K562 (cell line): ENCODE data around the gene SCART1.

Experiments
- BRCA1 ChIP-seq, 2 experiments: fragments of 450-650 bp in 1 of 2; sonication (generic) in 1 of 2; formaldehyde crosslinking in 1 of 2; IDR thresholded peaks; 2 replicates each; pipeline versions ENCODE4 v1.5.0 to v1.6.1; 2017 to 2020; ENCODE audit warnings: mild to moderate bottlenecking in 1 of 2, missing genetic modification reagents in 1 of 2
- CHD2 ChIP-seq: IDR thresholded peaks from 2 replicates; pipeline ENCODE4 v1.6.1; 2011; ENCODE audit warnings: low read depth, low read length
- ELF1 ChIP-seq: fragments of 200-800 bp; sonication (Bioruptor generic); IDR thresholded peaks from 2 replicates; pipeline ENCODE4 v1.6.1; 2016; ENCODE audit warnings: missing genetic modification characterization, missing compliant biosample characterization
- FOXK1 ChIP-seq: sonication (generic); formaldehyde crosslinking; IDR thresholded peaks from 2 replicates; pipeline ENCODE4 v1.8.0; 2022; ENCODE audit warnings: missing genetic modification reagents, mild to moderate bottlenecking, borderline replicate concordance
- NONO ChIP-seq, 2 experiments: fragments of 200-400 bp in 1 of 2; fragments of 450-650 bp in 1 of 2; formaldehyde crosslinking in 1 of 2; IDR thresholded peaks; 2 replicates each; pipeline ENCODE4 v1.6.1; 2017; ENCODE audit warnings: low read depth in 2 of 2, mild to moderate bottlenecking in 2 of 2, moderate library complexity in 2 of 2, low read length in 1 of 2
- PHF8 ChIP-seq: fragments of 200-600 bp; sonication (generic); IDR thresholded peaks from 2 replicates; pipeline ENCODE4 v1.6.1; 2012; ENCODE audit warnings: mixed run types, mild to moderate bottlenecking, inconsistent platforms, low read length, moderate library complexity, borderline replicate concordance
- POLR2A ChIP-seq: fragments of 450-650 bp; conservative IDR thresholded peaks from 2 replicates; pipeline ENCODE4 v1.6.1; 2016
- PTBP1 ChIP-seq: fragments of 200-400 bp; formaldehyde crosslinking; IDR thresholded peaks from 2 replicates; pipeline ENCODE4 v1.6.1; 2017; ENCODE audit warnings: low read depth, low read length
- RCOR1 ChIP-seq, 2 experiments: IDR thresholded peaks; 2 replicates each; pipeline ENCODE4 v1.6.1; 2012; ENCODE audit warnings: low read depth in 2 of 2, low read length in 2 of 2, borderline replicate concordance in 1 of 2, improper control_type of control experiment in 1 of 2
- WHSC1 ChIP-seq: IDR thresholded peaks from one replicate; pipeline ENCODE4 v1.6.1; 2012; ENCODE audit warnings: low read length, control low read depth, inconsistent platforms
- ZBTB7A ChIP-seq: IDR thresholded peaks from 2 replicates; pipeline ENCODE4 v1.6.1; 2011; ENCODE audit warnings: low read depth, mild to moderate bottlenecking, low read length, moderate library complexity, borderline replicate concordance; ENCODE audit not compliant: control insufficient read depth
- ZC3H11A ChIP-seq: IDR thresholded peaks from 2 replicates; pipeline ENCODE4 v1.6.1; 2012; ENCODE audit warnings: low read depth, low read length, improper control_type of control experiment
- ZNF274 ChIP-seq: IDR thresholded peaks from 2 replicates; pipeline ENCODE4 v1.6.1; 2011; ENCODE audit warnings: low read depth, mild to moderate bottlenecking, low read length, moderate library complexity, borderline replicate concordance

DNA sequence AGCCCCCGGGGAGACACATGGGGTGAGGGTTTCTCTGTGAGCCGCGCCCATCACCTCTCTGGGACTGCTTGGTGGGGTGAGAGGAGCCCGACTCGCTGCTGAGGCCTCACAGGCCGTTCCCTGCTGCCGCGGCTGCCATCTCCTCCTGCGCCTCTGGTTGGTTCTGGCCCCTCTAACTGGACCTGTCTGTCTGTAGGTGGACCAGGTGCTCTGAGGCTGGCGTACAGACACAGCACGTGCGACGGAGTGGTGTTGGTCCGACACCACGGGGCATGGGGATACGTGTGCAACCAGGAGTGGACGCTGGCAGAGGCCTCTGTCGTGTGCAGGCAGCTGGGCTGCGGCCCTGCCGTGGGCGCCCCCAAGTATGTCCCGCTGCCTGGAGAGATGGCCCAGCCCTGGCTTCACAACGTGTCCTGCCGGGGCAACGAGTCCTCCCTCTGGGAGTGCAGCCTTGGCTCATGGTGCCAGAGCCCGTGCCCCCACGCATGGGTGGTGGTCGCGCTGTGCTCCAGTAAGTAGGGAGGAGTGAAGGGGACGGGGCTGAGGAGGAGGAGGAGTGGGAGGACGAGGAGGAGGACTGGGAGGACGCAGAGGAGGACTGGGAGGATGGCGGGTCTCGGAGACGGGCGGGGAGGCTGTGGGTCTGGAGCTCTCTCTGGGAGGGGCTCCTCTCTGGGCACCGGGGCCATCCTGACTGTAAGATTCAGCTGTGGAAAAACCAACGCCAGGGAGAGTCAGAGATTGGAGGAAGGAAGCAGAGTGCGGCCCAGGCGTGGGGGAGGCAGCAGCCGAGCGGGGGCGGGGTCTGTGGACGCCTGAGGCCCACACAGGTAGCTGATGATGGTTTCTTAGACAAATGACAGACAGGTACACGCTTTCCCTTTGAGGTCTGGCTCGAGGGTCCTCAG, 2.6 kb downstream of the SCART1 start:
- TF ChIP-seq FOXK1 (no peak), ZC3H11A (no peak), WHSC1 (no peak), PTBP1 (no peak), BRCA1 (IDR thresholded peaks at IDR 0.05) (no peak), BRCA1 (CRISPR knock-in tag; IDR thresholded peaks at IDR 0.05) (no peak), POLR2A (no peak), RCOR1 (IDR thresholded peaks at IDR 0.05; ENCODE audit: borderline replicate concordance in 1 of 2, low read depth in 2 of 2, low read length in 2 of 2) (no peak), ZBTB7A (no peak), NONO (IDR thresholded peaks at IDR 0.05; ENCODE audit: low read depth in 2 of 2, low read length in 1 of 2) (no peak), ELF1 (tag) (no peak), PHF8 (no peak), CHD2 (no peak), ZNF274 (no peak)
